K562 (cell line): ENCODE data around the gene HS3ST3A1. TPM values are rescaled to one million over a fixed set of nuclear protein-coding genes. Genes with fewer than 3 reads are reported as not detected.

Experiments
- ATAC-seq: fragments of 200-7000 bp; cut with Tn5 transposase; 3 replicates; pipeline ENCODE4 v1.9.1; 2020; ENCODE audit warnings: moderate library complexity
- BruUV-seq: library from RNA; stranded (reverse); fragments of 400-500 nt; replicated peaks from 2 replicates; lab custom pipeline; 2021; lab: Mats Ljungman, UMichigan
- CTCF ChIA-PET: fragments of 300-600 bp; formaldehyde crosslinking; extraction: SDS; loops from one replicate; lab custom pipeline; 2021; ENCODE audit warnings: low intra/inter-chr PET ratio; lab: Yijun Ruan, JAX
- POLR2A ChIA-PET: fragments of 300-600, 350-650 bp; sonication (Branson Sonifier 250); formaldehyde crosslinking; extraction: SDS; loops from one replicate; lab custom pipeline; 2021; ENCODE audit warnings: antibody characterized with exemption, inconsistent platforms; lab: Yijun Ruan, JAX
- DNase-seq, 4 experiments: peaks; one replicate each; pipeline versions ENCODE4 v3.0.0 to v3.0.0-alpha.2; 2011 to 2018; ENCODE audit warnings: low spot score in 3 of 4, mixed read lengths in 3 of 4; ENCODE audit errors: extremely low read depth in 1 of 4
- FAIRE-seq: peaks from 2 replicates; lab custom pipeline; 2011; peaks lifted over from hg19 to GRCh38; lab: Jason Lieb, UNC
- H2AFZ ChIP-seq: 2 replicates; pipeline ENCODE4 v1.6.0; 2011; ENCODE audit warnings: low read depth, low read length, control low read depth, inconsistent platforms
- H3K27ac ChIP-seq: fragments of 200-600 bp; 3 replicates; pipeline ENCODE4 v1.8.0; 2011; ENCODE audit warnings: low read depth, mild to moderate bottlenecking, control low read depth, inconsistent platforms, low read length, moderate library complexity, mixed read lengths; ENCODE audit errors: extremely low read depth
- H3K27me3 ChIP-seq, 2 experiments: fragments of 300-600 bp in 1 of 2; 2 replicates in 1 of 2; 3 replicates in 1 of 2; pipeline versions ENCODE4 v1.6.0 to v1.8.0; 2011; ENCODE audit warnings: inconsistent platforms in 2 of 2, low read length in 2 of 2, mild to moderate bottlenecking in 1 of 2, mixed read lengths in 1 of 2, moderate library complexity in 1 of 2; ENCODE audit not compliant: control insufficient read depth in 2 of 2, insufficient read depth in 2 of 2
- H3K36me3 ChIP-seq: fragments of 300-600 bp; 3 replicates; pipeline ENCODE4 v1.8.0; 2011; ENCODE audit warnings: mild to moderate bottlenecking, low read length, inconsistent platforms; ENCODE audit not compliant: control insufficient read depth, insufficient read depth
- H3K4me1 ChIP-seq, 2 experiments: fragments of 200-600 bp in 1 of 2; replicated peaks in 1 of 2; 2 replicates in 1 of 2; 3 replicates in 1 of 2; pipeline versions ENCODE4 v1.5.1 to v1.8.0; 2011; ENCODE audit warnings: inconsistent platforms in 2 of 2, low read length in 2 of 2, mild to moderate bottlenecking in 1 of 2, mixed read lengths in 1 of 2, moderate library complexity in 1 of 2; ENCODE audit not compliant: control insufficient read depth in 2 of 2, insufficient read depth in 2 of 2
- H3K4me2 ChIP-seq: 2 replicates; pipeline ENCODE4 v1.6.1; 2011; ENCODE audit warnings: low read length, control low read depth, inconsistent platforms, mixed read lengths; ENCODE audit not compliant: insufficient read depth
- H3K4me3 ChIP-seq: fragments of 200-600 bp; sonication (generic), shearing (Covaris generic); 2 replicates; pipeline ENCODE4 v1.5.1; 2016; ENCODE audit warnings: control low read depth, inconsistent platforms
- H3K79me2 ChIP-seq: fragments of 200-600 bp; 3 replicates; pipeline ENCODE4 v1.8.0; 2011; ENCODE audit warnings: low read length, inconsistent platforms; ENCODE audit not compliant: control insufficient read depth, insufficient read depth
- H3K9ac ChIP-seq, 2 experiments: 2 replicates each; pipeline versions ENCODE4 v1.6.0 to v1.6.1; 2011; ENCODE audit warnings: low read depth in 2 of 2, low read length in 2 of 2, control low read depth in 1 of 2, inconsistent platforms in 1 of 2, mild to moderate bottlenecking in 1 of 2, mixed read lengths in 1 of 2; ENCODE audit not compliant: insufficient read depth in 1 of 2
- H3K9me1 ChIP-seq: one replicate; pipeline ENCODE4 v1.6.0; 2011; ENCODE audit warnings: inconsistent platforms, mild to moderate bottlenecking, low read length, moderate library complexity; ENCODE audit not compliant: control insufficient read depth, insufficient read depth
- H3K9me3 ChIP-seq: replicated peaks from 2 replicates; pipeline ENCODE4 v1.5.1; 2011; ENCODE audit warnings: low read depth, low read length, inconsistent platforms; ENCODE audit not compliant: control insufficient read depth, insufficient read depth
- H4K20me1 ChIP-seq: replicated peaks from 2 replicates; pipeline ENCODE4 v1.6.1; 2011; ENCODE audit warnings: low read length, inconsistent platforms, mixed read lengths; ENCODE audit not compliant: control insufficient read depth, insufficient read depth
- GABPB2 ChIP-seq: fragments of 250-450 bp; sonication (Bioruptor Pico); conservative IDR thresholded peaks from 2 replicates; pipeline ENCODE4 v1.5.1; 2021; ENCODE audit warnings: mild to moderate bottlenecking
- NR2C1 ChIP-seq, 2 experiments: fragments of 450-650 bp; IDR thresholded peaks; 2 replicates each; pipeline ENCODE4 v1.6.1; 2017; ENCODE audit warnings: mild to moderate bottlenecking in 2 of 2, antibody characterized with exemption in 1 of 2, inconsistent platforms in 1 of 2, missing compliant biosample characterization in 1 of 2, missing genetic modification characterization in 1 of 2
- RNF219 ChIP-seq: fragments of 250-450 bp; sonication (Bioruptor Pico); IDR thresholded peaks from 2 replicates; pipeline ENCODE4 v1.5.0; 2022; ENCODE audit warnings: mild to moderate bottlenecking
- SNIP1 ChIP-seq: fragments of 450-650 bp; IDR thresholded peaks from 2 replicates; pipeline ENCODE4 v1.7.1; 2017; ENCODE audit warnings: low read depth, mild to moderate bottlenecking
- TRIM28 ChIP-seq: fragments of 450-650 bp; IDR thresholded peaks from 2 replicates; pipeline ENCODE4 v1.6.1; 2017
- ZNF253 ChIP-seq: fragments of 250-450 bp; sonication (Bioruptor Pico); conservative IDR thresholded peaks from 2 replicates; pipeline ENCODE4 v1.6.1; 2021; ENCODE audit warnings: mild to moderate bottlenecking
- WGBS: fragments of 100-300 bp; shearing (Covaris generic); methylation state at CpG from one replicate; pipeline ENCODE4 v1.1.6; 2016; ENCODE audit warnings: low coverage, mixed read lengths; ENCODE audit not compliant: insufficient coverage; ENCODE audit errors: missing lambda C conversion rate; 5-methylcytosine and 5-hydroxymethylcytosine counted together
- in situ Hi-C: fragments of 300-500 bp; cut with MboI; formaldehyde crosslinking; loops from 4 replicates; pipeline ENCODE4 v1.15.0; 2018; ENCODE audit warnings: inconsistent platforms, mixed read lengths
- intact Hi-C: fragments of 100-400 bp; cut with micrococcal nuclease; formaldehyde crosslinking; loops from 2 replicates; pipeline ENCODE4 v1.14.2; 2022
- polyA plus RNA-seq, 8 experiments: library from polyadenylated mRNA; depleted of rRNA in 4 of 8; stranded (reverse) in 5 of 8; unstranded in 3 of 8; fragments of >200 nt; fragmentation: Nextera tagmentation in 2 of 8; fragmentation: Illumina TruSeq in 1 of 8; extraction: Ambion mirVana in 2 of 8; extraction: Trizol in 1 of 8; gene quantifications; 2 replicates each; pipeline versions ENCODE4 v1.2.1 to v1.2.3, GENCODE V29; 2011 to 2014; ENCODE audit warnings: inconsistent platforms in 1 of 8, missing spikeins in 1 of 8
- total RNA-seq, 7 experiments: library from RNA; depleted of rRNA in 6 of 7; stranded (reverse); fragments of >200 nt in 6 of 7; fragmentation: Illumina TruSeq in 2 of 7; extraction: Trizol in 2 of 7; gene quantifications; 2 replicates each; pipeline versions ENCODE4 v1.2.1 to v1.2.3, GENCODE V29; 2011 to 2021; ENCODE audit warnings: low replicate concordance in 1 of 7
- TF ChIP-seq, protein P1 (sequence below): fragments of 250-450 bp; sonication (Bioruptor Pico); IDR thresholded peaks from 2 replicates; pipeline ENCODE4 v1.8.0; 2022; ENCODE audit warnings: moderate library complexity, mild to moderate bottlenecking, inconsistent platforms

Gene HS3ST3A1
- total and polyA plus RNA-seq, 9 of the 15 experiments (the other 6 are each of a cell fraction or from before 2014, with no cell fraction given) = 0.25 to 14.8 (median 2.3) TPM

GRCh38 chr17:13592427-13592826, 9.3 kb downstream of the HS3ST3A1 start (continued):
- TF ChIP-seq, protein P1, sequence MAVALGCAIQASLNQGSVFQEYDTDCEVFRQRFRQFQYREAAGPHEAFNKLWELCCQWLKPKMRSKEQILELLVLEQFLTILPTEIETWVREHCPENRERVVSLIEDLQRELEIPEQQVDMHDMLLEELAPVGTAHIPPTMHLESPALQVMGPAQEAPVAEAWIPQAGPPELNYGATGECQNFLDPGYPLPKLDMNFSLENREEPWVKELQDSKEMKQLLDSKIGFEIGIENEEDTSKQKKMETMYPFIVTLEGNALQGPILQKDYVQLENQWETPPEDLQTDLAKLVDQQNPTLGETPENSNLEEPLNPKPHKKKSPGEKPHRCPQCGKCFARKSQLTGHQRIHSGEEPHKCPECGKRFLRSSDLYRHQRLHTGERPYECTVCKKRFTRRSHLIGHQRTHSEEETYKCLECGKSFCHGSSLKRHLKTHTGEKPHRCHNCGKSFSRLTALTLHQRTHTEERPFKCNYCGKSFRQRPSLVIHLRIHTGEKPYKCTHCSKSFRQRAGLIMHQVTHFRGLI = no peak
- TF ChIP-seq TRIM28 (no peak), NR2C1 (IDR thresholded peaks at IDR 0.05) (no peak), NR2C1 (tag; IDR thresholded peaks at IDR 0.05) (no peak)

DNA sequence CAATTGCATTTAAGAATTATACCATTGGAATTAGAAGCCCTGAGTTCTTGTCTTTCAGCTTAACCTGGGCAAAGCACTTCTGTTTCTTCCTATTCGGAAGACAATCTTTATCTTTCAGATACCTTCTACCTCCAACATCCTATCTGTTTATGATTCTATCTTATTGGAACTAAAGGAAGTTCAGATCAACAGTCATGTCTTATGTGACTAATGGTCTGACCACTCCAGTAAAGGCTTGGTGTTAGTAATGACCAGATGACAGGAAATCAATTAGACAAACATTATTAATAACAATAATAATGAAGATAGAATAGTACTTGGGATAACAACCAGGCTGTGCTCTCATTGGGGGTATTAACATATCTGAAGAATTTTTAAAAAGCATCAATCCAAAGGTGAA, 11.3 kb downstream of the HS3ST3A1 start:
- intact Hi-C loops = no loop called here
- H2AFZ ChIP-seq = no peak overlapping the region
- ATAC-seq = no peak
- H3K4me2 ChIP-seq = no peak overlapping the region
- no peak for DNase-seq
- peaks cover 0 to 18% of the 10 kb centered on the region in 2 experiments; a peak in 2 of 5 replicates for H3K4me1 ChIP-seq
- no peaks in the 10 kb centered on the region for H3K9me1 ChIP-seq
- peaks cover 15% of the 10 kb centered on the region; the same call in 1 of the 3 replicates for H3K36me3 ChIP-seq
- peak overlapping the region in 1 of 2 experiments; percentile 24; a peak in 1 of 4 replicates for H3K9ac ChIP-seq
- ChIA-PET POLR2A (no interaction called here), CTCF (no interaction called here)
- in situ Hi-C loops = no loop called here
- no peak for FAIRE-seq
- no TSS peak for BruUV-seq
- no peaks in the 10 kb centered on the region for H3K27me3 ChIP-seq
- WGBS = 10% methylated on average over 1 of the region's 1 CpG
- peaks cover 68% of the 10 kb centered on the region for H3K79me2 ChIP-seq
- no peaks in the 10 kb centered on the region for H4K20me1 ChIP-seq
- H3K9me3 ChIP-seq = no peaks in the 10 kb centered on the region
- no peak overlapping the region for H3K4me3 ChIP-seq
- TF ChIP-seq SNIP1 (no peak), RNF219 (no peak), ZNF253 (no peak), GABPB2 (CRISPR knock-in tag) (no peak)
- TF ChIP-seq, all 486 proteins: peak for 0
- no peak overlapping the region for H3K27ac ChIP-seq
